Activated CD4-positive, CD25-positive, alpha-beta regulatory T cell treated with anti-CD3 and anti-CD28 coated beads, Interleukin-2, amount 50 U/mL, for 24 hours (primary cell): ENCODE measurements around the gene PHAX.
"Not testable (repeated sequence)": the region's sequence is repeated elsewhere in the genome, so short reads cannot be mapped to it uniquely, and the experiment has no call there.

ENCODE experiments used
- ATAC-seq, 2 donors: fragments of 150-1000 bp; cut with Tn5 transposase; one replicate each; pipeline ENCODE4 v1.10.0; 2021; ENCODE audit warnings: mild to moderate bottlenecking in 1 of 2, moderate library complexity in 1 of 2

The PHAX gene

GRCh38 chr5:126600631-126601511 is at the start of gene PHAX:
PHAX (plus strand) TSS chr5:126600947; CDS start chr5:126600963, 16 bp downstream.
- ATAC-seq, result peak; percentile 93 to 94

- ATAC-seq, result no peak
These were observed 48.1 kb upstream of the PHAX start for GRCh38 chr5:126552614-126553013.

GRCh38 chr5:126555101-126555500 is 45.6 kb upstream of the PHAX start:
- ATAC-seq, result not testable (repeated sequence)

GRCh38 chr5:126561908-126562307 is 38.8 kb upstream of the PHAX start:
- ATAC-seq, result no peak

- ATAC-seq, result no peak
These were observed 37.9 kb upstream of the PHAX start for GRCh38 chr5:126562823-126563222.

GRCh38 chr5:126568206-126568755 is 32.5 kb upstream of the PHAX start:
- no peak for ATAC-seq

GRCh38 chr5:126575644-126576043 is 25.1 kb upstream of the PHAX start:
- ATAC-seq, result no peak

GRCh38 chr5:126576974-126577373 is 23.8 kb upstream of the PHAX start:
- ATAC-seq, result no peak

GRCh38 chr5:126577415-126577814 is 23.3 kb upstream of the PHAX start:
- no peak for ATAC-seq

GRCh38 chr5:126579716-126580115 is 21.0 kb upstream of the PHAX start:
- no peak for ATAC-seq

GRCh38 chr5:126583761-126584160 is 17.0 kb upstream of the PHAX start:
- ATAC-seq, result no peak

- ATAC-seq, result no peak
These were observed 13.0 kb upstream of the PHAX start for GRCh38 chr5:126587551-126588390.

- ATAC-seq, result no peak
These were observed 11.0 kb upstream of the PHAX start for GRCh38 chr5:126589536-126590297.

GRCh38 chr5:126591549-126591948 is 9.2 kb upstream of the PHAX start:
- no peak for ATAC-seq

- peak; percentile 53 to 65 for ATAC-seq
These were observed 5.8 kb upstream of the PHAX start, which contains the start of gene ALDH7A1 for GRCh38 chr5:126594748-126595485. ALDH7A1 (minus strand) TSS chr5:126595219; CDS start chr5:126595198, 21 bp downstream.

- no peak for ATAC-seq
These were observed 5.2 kb upstream of the PHAX start for GRCh38 chr5:126595486-126596083.

GRCh38 chr5:126597156-126597555 is 3.6 kb upstream of the PHAX start:
- no peak for ATAC-seq

- ATAC-seq, result no peak
These were observed 1.2 kb upstream of the PHAX start for GRCh38 chr5:126599499-126599898.

GRCh38 chr5:126599971-126600630 is 646 bp upstream of the PHAX start:
- ATAC-seq, result not testable (repeated sequence)

GRCh38 chr5:126603402-126603991 is 2.8 kb downstream of the PHAX start:
- no peak for ATAC-seq
